Activated naive CD4-positive, alpha-beta T cell treated with anti-CD3 and anti-CD28 coated beads, Interleukin-2, amount 50 U/mL, for 16 hours (primary cell): ENCODE measurements around the gene RHOG.
A peak's percentile ranks its signal among the peaks of the same experiment; 100 is the strongest.

ENCODE experiments used
- DNase-seq: peaks from one replicate; pipeline ENCODE4 v3.0.0-alpha.2; 2020

Gene RHOG

GRCh38 chr11:3857628-3858027, 16.9 kb upstream of the RHOG start:
- no peak for DNase-seq

GRCh38 chr11:3856856-3857553, 16.2 kb upstream of the RHOG start:
- no peak for DNase-seq

- peak; percentile 55 for DNase-seq
Observed at GRCh38 chr11:3855808-3856491, 15.2 kb upstream of the RHOG start.

GRCh38 chr11:3854977-3855807, 14.4 kb upstream of the RHOG start, which contains the start of gene STIM1:
Gene STIM1, plus strand, starts transcription at chr11:3855664. Its CDS starts 607 bp downstream, at chr11:3856271.
- peak; percentile 98 for DNase-seq

- DNase-seq = no peak
Observed at GRCh38 chr11:3854660-3854976, 13.9 kb upstream of the RHOG start.

- DNase-seq = peak; percentile 60
Observed at GRCh38 chr11:3853899-3854659, 13.3 kb upstream of the RHOG start.

- no peak for DNase-seq
Observed at GRCh38 chr11:3853545-3853842, 12.7 kb upstream of the RHOG start.

- DNase-seq = no peak
Observed at GRCh38 chr11:3849297-3849874, 8.6 kb upstream of the RHOG start.

GRCh38 chr11:3845670-3846069, 4.9 kb upstream of the RHOG start:
- DNase-seq = no peak

GRCh38 chr11:3845246-3845645, 4.5 kb upstream of the RHOG start:
- DNase-seq = no peak

GRCh38 chr11:3843326-3843725, 2.6 kb upstream of the RHOG start:
- DNase-seq = no peak

GRCh38 chr11:3841426-3842350, 929 bp upstream of the RHOG start:
- peak; percentile 94 for DNase-seq

GRCh38 chr11:3840004-3840869, 522 bp downstream of the RHOG start:
- peak; percentile 56 for DNase-seq

GRCh38 chr11:3838504-3838903, 2.3 kb downstream of the RHOG start:
- DNase-seq = no peak

- no peak for DNase-seq
Observed at GRCh38 chr11:3837793-3838192, 3.0 kb downstream of the RHOG start.

- DNase-seq = peak; percentile 38
Observed at GRCh38 chr11:3836903-3837302, 3.9 kb downstream of the RHOG start.

- DNase-seq = no peak
Observed at GRCh38 chr11:3835751-3836150, 5.0 kb downstream of the RHOG start.

- no peak for DNase-seq
Observed at GRCh38 chr11:3834664-3835461, 5.9 kb downstream of the RHOG start.

GRCh38 chr11:3834349-3834663, 6.5 kb downstream of the RHOG start:
- no peak for DNase-seq

- no peak for DNase-seq
Observed at GRCh38 chr11:3833449-3833848, 7.3 kb downstream of the RHOG start.
